Mesendoderm (in vitro differentiated cells): ENCODE data around the gene CMTM5.

Experiments used
- DNase-seq: peaks from one replicate; pipeline ENCODE4 v3.0.0; 2013
- H2AK5ac ChIP-seq: 2 replicates; pipeline ENCODE4 v1.6.1; 2013; ENCODE audit warnings: low read length, inconsistent platforms
- H2BK120ac ChIP-seq: 2 replicates; pipeline ENCODE4 v1.6.1; 2013; ENCODE audit warnings: low read depth, mild to moderate bottlenecking, low read length, moderate library complexity, mixed read lengths
- H2BK15ac ChIP-seq: replicated peaks from 2 replicates; pipeline ENCODE4 v1.6.1; 2013; ENCODE audit warnings: low read depth, mild to moderate bottlenecking, moderate library complexity
- H2BK5ac ChIP-seq: 2 replicates; pipeline ENCODE4 v1.6.1; 2013; ENCODE audit warnings: low read length, inconsistent platforms
- H3K18ac ChIP-seq: 2 replicates; pipeline ENCODE4 v1.6.1; 2013; ENCODE audit warnings: mild to moderate bottlenecking, low read length, mixed read lengths
- H3K23ac ChIP-seq: one replicate; pipeline ENCODE4 v1.6.1; 2013; ENCODE audit warnings: low read length
- H3K27ac ChIP-seq: 2 replicates; pipeline ENCODE4 v1.5.1; 2013; ENCODE audit warnings: low read depth, mild to moderate bottlenecking, inconsistent platforms, low read length, moderate library complexity
- H3K27me3 ChIP-seq: 2 replicates; pipeline ENCODE4 v1.6.1; 2013; ENCODE audit warnings: low read length, control low read depth, mild to moderate bottlenecking, inconsistent platforms; ENCODE audit not compliant: insufficient read depth, poor library complexity
- H3K36me3 ChIP-seq: 2 replicates; pipeline ENCODE4 v1.6.1; 2013; ENCODE audit warnings: low read length, inconsistent platforms; ENCODE audit not compliant: control insufficient read depth, insufficient read depth
- H3K4ac ChIP-seq: one replicate; pipeline ENCODE4 v1.6.1; 2013; ENCODE audit warnings: low read depth, mild to moderate bottlenecking, low read length, moderate library complexity
- H3K4me1 ChIP-seq: 2 replicates; pipeline ENCODE4 v1.6.1; 2013; ENCODE audit warnings: low read depth, low read length, inconsistent platforms; ENCODE audit not compliant: control insufficient read depth
- H3K4me2 ChIP-seq: 2 replicates; pipeline ENCODE4 v1.6.1; 2013; ENCODE audit warnings: low read length
- H3K4me3 ChIP-seq: 2 replicates; pipeline ENCODE4 v1.5.1; 2013; ENCODE audit warnings: mild to moderate bottlenecking, low read length
- H3K56ac ChIP-seq: one replicate; pipeline ENCODE4 v1.6.1; 2013; ENCODE audit warnings: low read length
- H3K79me1 ChIP-seq: 2 replicates; pipeline ENCODE4 v1.6.1; 2013; ENCODE audit warnings: low read length, inconsistent platforms
- H3K79me2 ChIP-seq: 2 replicates; pipeline ENCODE4 v1.6.1; 2013; ENCODE audit warnings: mild to moderate bottlenecking, low read length; ENCODE audit not compliant: control insufficient read depth, insufficient read depth
- H3K9ac ChIP-seq: 2 replicates; pipeline ENCODE4 v1.6.1; 2013; ENCODE audit warnings: low read length, inconsistent platforms
- H4K5ac ChIP-seq: one replicate; pipeline ENCODE4 v1.6.1; 2013; ENCODE audit warnings: low read length
- H4K8ac ChIP-seq: one replicate; pipeline ENCODE4 v1.6.1; 2013; ENCODE audit warnings: low read depth, mild to moderate bottlenecking, control low read depth, low read length, moderate library complexity
- WGBS: extraction: QIAGEN DNeasy Blood & Tissue Kit; methylation state at CpG from one replicate; pipeline ENCODE4 v1.1.7; 2013; ENCODE audit warnings: low lambda C conversion rate, missing lambda C conversion rate; ENCODE audit not compliant: insufficient coverage; ENCODE audit errors: extremely low coverage; 5-methylcytosine and 5-hydroxymethylcytosine counted together

Gene CMTM5

GRCh38 chr14:23406725-23407355, 30.0 kb downstream of the CMTM5 start:
- Histone ChIP-seq H2BK15ac (no peak overlapping the region), H2BK5ac (no peak overlapping the region), H3K56ac (no peak overlapping the region), H3K18ac (no peak overlapping the region), H3K27me3 (no peaks in the 10 kb centered on the region), H3K36me3 (no peaks in the 10 kb centered on the region), H3K4ac (no peak overlapping the region), H3K27ac (no peak overlapping the region), H3K79me1 (no peaks in the 10 kb centered on the region), H4K5ac (no peak overlapping the region), H2AK5ac (no peak overlapping the region), H2BK120ac (no peak overlapping the region), H3K79me2 (no peaks in the 10 kb centered on the region), H3K23ac (no peak overlapping the region), H3K4me1 (no peaks in the 10 kb centered on the region), H4K8ac (no peak overlapping the region), H3K4me2 (no peak overlapping the region), H3K9ac (no peak overlapping the region), H3K4me3 (no peak overlapping the region)
- DNase-seq, result no peak
- no CpG with 5 or more reads among the region's 15 CpGs for WGBS

DNA sequence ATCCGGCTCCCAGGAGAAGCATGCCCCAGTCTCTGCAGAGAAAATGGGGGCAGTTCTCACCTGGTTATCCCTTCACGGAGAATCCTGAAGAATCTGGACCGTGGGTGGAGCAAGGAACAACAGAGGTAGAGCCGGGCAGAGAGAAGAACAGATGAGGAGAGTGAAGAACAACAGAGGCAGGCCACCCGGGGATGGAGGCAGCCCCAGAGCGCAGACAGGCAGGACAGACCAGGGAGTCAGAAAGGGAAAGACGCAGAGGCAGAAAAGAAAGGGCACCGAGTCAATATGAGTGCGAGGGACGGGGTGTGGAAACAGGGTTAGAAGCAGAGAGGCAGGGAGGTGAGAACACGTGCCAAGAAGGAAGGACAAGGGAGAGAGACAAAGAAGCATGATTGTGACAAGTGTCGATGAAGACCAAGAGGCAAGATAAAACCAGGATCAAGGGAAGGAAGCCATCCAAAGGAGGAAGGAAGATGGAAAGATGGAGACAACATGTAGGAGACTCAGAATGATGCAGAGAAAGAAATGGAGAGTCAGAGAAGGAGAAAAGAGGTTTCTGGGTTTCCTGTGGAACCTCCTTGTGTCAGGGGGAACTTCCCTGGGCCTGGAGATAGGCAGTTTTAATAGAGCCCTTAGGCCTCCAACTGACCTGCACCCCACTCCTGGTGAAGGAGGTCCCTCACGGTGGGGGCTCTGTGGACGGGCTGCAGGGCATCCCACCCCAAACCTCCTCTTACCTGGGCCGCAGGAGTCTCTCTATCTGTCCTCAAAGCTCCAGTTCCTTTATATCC, 30.9 kb downstream of the CMTM5 start, which contains the start of gene MYH6:
MYH6 (minus strand) TSS at position 758 of the 791 bp plus-strand sequence. CDS start 1,050 bp downstream, outside the sequence.
- WGBS, result no CpG with 5 or more reads among the region's 15 CpGs
- H3K4me3 ChIP-seq, result no peak within 1 kb of the TSS
- H2BK15ac ChIP-seq, result no peak within 1 kb of the TSS
- no peak within 1 kb of the TSS for H4K5ac ChIP-seq
- H2BK120ac ChIP-seq, result no peak within 1 kb of the TSS
- H3K79me2 ChIP-seq, result no peaks in the 10 kb centered on the region
- H4K8ac ChIP-seq, result no peak within 1 kb of the TSS
- H3K4me2 ChIP-seq, result no peak within 1 kb of the TSS
- no peak within 1 kb of the TSS for H3K4ac ChIP-seq
- no peaks in the 10 kb centered on the region for H3K4me1 ChIP-seq
- H2BK5ac ChIP-seq, result no peak within 1 kb of the TSS
- no peaks in the 10 kb centered on the region for H3K36me3 ChIP-seq
- H3K79me1 ChIP-seq, result no peaks in the 10 kb centered on the region
- H3K23ac ChIP-seq, result no peak within 1 kb of the TSS
- no peak for DNase-seq
- no peaks in the 10 kb centered on the region for H3K27me3 ChIP-seq
- no peak within 1 kb of the TSS for H3K9ac ChIP-seq
- no peak within 1 kb of the TSS for H3K27ac ChIP-seq
- no peak within 1 kb of the TSS for H2AK5ac ChIP-seq
- no peak within 1 kb of the TSS for H3K18ac ChIP-seq
- H3K56ac ChIP-seq, result no peak within 1 kb of the TSS

GRCh38 chr14:23408307-23408630, 31.4 kb downstream of the CMTM5 start:
- Histone ChIP-seq H3K56ac (no peak overlapping the region), H3K79me2 (no peaks in the 10 kb centered on the region), H4K8ac (no peak overlapping the region), H3K36me3 (no peaks in the 10 kb centered on the region), H2BK15ac (no peak overlapping the region), H2BK120ac (no peak overlapping the region), H3K4me2 (no peak overlapping the region), H3K27ac (no peak overlapping the region), H2AK5ac (no peak overlapping the region), H3K4me1 (no peaks in the 10 kb centered on the region), H3K4ac (no peak overlapping the region), H3K27me3 (no peaks in the 10 kb centered on the region), H3K18ac (no peak overlapping the region), H4K5ac (no peak overlapping the region), H3K9ac (no peak overlapping the region), H3K4me3 (no peak overlapping the region), H3K79me1 (no peaks in the 10 kb centered on the region), H2BK5ac (no peak overlapping the region), H3K23ac (no peak overlapping the region)
- no peak for DNase-seq
- WGBS, result no CpG with 5 or more reads among the region's 5 CpGs

DNA sequence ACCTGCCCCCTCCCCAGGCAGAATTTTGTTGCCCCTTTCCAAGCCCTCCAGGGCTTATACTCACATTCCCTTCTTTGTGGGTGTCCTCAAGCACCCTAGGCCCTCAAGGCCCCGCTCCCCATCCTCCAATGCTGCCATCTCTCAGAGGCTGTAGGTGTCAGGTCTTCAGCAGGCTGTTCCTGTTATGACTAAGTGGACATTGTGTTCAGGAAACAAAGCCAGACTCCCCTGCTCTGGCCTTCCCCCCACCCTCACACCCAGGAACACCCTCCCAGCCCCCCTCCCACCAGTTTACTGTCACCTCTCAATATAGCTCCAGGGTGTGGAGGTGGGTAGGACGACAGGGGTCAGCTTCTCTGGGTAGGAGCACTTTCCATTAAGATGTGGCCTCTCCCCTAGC, 32.6 kb downstream of the CMTM5 start:
- Histone ChIP-seq H3K9ac (no peak overlapping the region), H3K4me2 (no peak overlapping the region), H3K79me2 (no peaks in the 10 kb centered on the region), H3K4me1 (no peaks in the 10 kb centered on the region), H2BK5ac (no peak overlapping the region), H2BK15ac (no peak overlapping the region), H3K4ac (no peak overlapping the region), H3K4me3 (no peak overlapping the region), H3K79me1 (no peaks in the 10 kb centered on the region), H3K18ac (no peak overlapping the region), H4K8ac (no peak overlapping the region), H2AK5ac (no peak overlapping the region), H2BK120ac (no peak overlapping the region), H3K23ac (no peak overlapping the region), H3K36me3 (no peaks in the 10 kb centered on the region), H4K5ac (no peak overlapping the region), H3K56ac (no peak overlapping the region), H3K27ac (no peak overlapping the region), H3K27me3 (no peaks in the 10 kb centered on the region)
- no peak for DNase-seq
- WGBS, result no CpG with 5 or more reads among the region's 2 CpGs

DNA sequence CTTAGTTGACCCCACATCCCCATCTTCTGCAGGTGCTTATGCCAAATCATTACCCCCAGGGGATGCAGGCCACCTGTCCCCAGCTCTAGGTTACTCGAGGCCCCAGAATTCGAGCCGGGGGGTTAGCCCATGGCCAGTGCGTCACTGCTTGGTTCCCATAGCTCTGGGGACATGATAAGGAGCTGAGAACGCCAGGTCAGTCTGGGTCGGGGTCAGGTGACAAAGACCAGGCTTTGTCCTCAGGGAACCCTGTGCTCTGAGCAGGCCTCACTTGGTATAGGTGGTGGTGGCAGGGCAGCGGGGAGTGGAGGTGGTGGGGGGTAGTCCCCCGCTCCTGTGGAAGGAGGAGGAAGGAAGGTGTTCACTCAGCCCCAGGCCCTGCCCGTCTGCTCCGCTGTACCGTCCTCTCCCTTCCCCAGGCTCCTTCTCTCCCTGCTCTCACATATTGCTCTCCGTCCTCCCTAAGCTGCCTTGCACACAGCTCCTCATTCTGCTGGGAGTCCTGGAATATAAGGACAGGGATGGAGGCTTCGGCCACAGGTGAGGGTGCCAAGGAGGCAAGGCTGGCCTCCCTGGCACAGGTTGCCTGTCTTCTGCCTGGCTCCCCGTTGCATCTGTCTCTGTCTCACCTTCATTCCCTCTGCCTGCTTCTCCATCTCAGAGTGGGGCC, 33.3 kb downstream of the CMTM5 start:
- Histone ChIP-seq H3K23ac (no peak overlapping the region), H3K27me3 (no peaks in the 10 kb centered on the region), H3K4me3 (no peak overlapping the region), H3K4ac (no peak overlapping the region), H4K5ac (no peak overlapping the region), H2BK5ac (no peak overlapping the region), H3K9ac (no peak overlapping the region), H3K56ac (no peak overlapping the region), H3K4me1 (no peaks in the 10 kb centered on the region), H3K27ac (no peak overlapping the region), H2AK5ac (no peak overlapping the region), H2BK15ac (no peak overlapping the region), H3K79me1 (no peaks in the 10 kb centered on the region), H3K4me2 (no peak overlapping the region), H3K18ac (no peak overlapping the region), H3K79me2 (no peaks in the 10 kb centered on the region), H3K36me3 (no peaks in the 10 kb centered on the region), H4K8ac (no peak overlapping the region), H2BK120ac (no peak overlapping the region)
- no peak for DNase-seq
- no CpG with 5 or more reads among the region's 14 CpGs for WGBS
